ENCODE results near the gene LEF1.
"Not testable (repeated sequence)": the region's sequence is repeated elsewhere in the genome, so short reads cannot be mapped to it uniquely, and the experiment has no call there.

The LEF1 gene

DNA sequence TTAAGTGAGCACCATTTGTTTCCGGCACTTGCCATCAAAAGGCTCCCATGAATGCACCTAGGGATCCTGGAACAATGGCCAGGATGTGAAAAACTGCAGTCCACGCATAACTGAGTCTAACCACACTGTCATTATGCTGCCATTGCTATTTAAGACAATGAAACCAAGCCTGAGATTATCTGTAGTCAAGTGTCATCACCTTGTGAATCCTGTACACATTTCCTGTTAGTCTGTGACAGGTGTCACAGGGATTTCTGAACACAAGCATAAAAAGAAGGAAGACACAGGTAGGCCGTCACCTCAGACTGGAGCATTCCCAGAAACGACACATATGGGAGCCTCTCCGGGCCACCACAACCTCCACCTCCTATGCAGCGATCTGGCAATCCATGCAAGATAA lies 112.3 kb downstream of the LEF1 start:
- DNase-seq, result no peak

- no peak for DNase-seq
Measured at GRCh38 chr4:108055787-108056186, 112.9 kb downstream of the LEF1 start.

DNA sequence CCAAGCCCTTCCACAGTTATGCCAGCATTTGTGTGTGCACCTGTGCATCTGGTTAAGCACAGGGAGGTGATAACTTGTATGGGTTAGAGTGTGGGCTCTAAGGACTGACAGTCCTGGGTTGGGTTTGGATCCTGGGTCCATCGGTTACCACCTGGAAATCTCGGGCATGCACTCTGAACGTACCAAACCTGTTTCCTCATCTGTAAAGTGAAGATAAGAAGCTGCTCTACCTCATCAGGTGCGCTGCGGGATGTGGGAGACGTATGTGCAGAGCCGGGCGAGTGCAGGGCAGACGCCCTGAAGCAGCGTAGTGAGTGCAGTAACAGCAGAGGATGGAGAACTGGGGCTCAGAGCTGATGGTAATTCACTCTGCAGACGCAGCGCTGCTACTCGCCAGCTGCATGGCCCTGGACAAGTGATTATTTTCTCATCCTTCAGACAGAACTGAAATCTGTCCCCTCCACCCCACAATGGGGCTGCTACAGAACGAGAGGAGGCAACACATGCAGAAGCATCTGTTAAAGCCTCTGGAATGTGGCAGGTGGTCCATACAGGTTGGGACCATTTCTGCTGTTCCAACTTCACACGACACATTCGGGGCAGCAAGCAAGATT lies 114.6 kb downstream of the LEF1 start:
- no peak for DNase-seq

DNA sequence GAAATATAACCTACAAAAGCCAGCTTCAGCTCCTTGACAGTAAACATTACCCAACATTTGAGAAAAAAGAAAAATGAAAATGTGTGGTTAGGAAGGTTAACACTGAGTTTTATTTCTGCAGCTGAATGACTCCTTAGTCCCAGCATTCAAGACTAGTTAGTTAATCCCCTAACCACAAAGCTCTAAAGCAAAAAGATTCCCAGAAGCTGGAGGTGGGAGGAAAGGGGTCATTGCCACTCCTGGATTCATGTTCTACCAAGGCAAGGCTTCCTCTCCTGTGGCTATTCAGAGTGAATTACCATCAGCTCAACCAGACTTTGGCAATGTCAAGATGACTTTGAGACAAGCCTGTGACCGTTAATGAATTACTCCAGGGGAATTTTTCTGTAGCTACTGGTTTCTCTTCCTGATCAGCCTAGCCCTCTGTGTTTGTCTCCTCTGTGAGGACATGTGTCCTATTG lies 115.5 kb downstream of the LEF1 start:
- no peak for DNase-seq

GRCh38 chr4:108052558-108053120 lies 116.1 kb downstream of the LEF1 start:
- no peak for DNase-seq

- no peak for DNase-seq
Measured at GRCh38 chr4:108051343-108051742, 117.4 kb downstream of the LEF1 start.

DNA sequence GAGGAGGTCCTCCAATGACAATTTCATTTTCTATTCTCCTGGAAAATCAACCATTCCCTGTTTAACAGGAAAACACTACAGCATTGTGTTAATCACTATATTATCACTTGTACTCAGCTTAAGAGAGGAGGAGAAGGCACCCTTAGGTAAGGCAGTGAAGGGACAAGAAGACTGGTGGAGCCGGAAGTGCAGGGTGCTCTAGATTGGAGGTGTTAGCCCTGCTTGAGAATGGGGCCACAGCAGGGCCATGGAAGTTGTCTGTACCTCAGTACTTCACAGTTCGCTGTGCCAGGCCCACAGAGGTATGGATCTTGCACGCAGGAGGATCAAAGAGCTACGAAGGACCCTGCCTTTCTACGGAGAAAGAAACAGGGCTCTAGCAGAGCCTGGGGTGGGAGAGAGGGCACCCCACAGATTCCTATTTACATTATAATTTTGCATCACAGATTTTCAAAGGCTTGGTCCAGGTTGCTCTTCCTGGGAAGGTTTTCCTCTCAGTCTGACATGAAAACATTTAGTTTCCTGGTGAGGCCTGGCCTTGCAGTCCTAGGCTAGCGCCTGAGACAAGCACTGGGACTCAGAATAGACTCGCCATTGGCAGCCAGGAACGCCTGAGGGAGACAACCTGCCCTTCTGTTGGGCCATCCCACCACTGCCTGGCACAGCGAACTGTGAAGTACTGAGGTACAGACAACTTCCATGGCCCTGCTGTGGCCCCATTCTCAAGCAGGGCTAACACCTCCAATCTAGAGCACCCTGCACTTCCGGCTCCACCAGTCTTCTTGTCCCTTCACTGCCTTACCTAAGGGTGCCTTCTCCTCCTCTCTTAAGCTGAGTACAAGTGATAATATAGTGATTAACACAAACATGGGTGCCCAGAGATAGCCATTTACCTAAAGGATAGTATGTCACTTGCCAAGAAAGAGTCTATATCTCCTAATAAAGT lies 118.3 kb downstream of the LEF1 start:
- DNase-seq, result not testable (repeated sequence)

GRCh38 chr4:108049406-108049805 lies 119.3 kb downstream of the LEF1 start:
- no peak for DNase-seq

- no peak for DNase-seq
Measured at GRCh38 chr4:108048997-108049396, 119.7 kb downstream of the LEF1 start.

- no peak for DNase-seq
Measured at GRCh38 chr4:108048157-108048556, 120.6 kb downstream of the LEF1 start.

GRCh38 chr4:108047199-108047598 lies 121.5 kb downstream of the LEF1 start:
- DNase-seq, result no peak

DNA sequence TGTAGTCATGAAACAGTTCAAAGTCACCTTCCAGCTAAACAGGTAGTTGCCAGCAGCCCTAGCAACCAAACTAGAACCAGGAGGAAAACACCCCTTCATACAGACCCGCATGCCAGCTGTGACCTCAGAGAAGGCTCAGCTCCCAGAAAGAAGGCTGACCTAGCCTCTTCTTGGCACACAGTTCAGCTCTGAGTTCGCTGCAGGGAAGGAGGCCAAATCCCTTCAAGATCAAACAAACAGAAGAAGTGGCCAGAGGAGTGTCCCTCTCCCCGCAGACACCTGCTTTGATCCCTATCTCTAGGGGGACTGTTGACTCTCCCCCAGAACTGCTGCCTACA lies 123.1 kb downstream of the LEF1 start:
- DNase-seq, result no peak

DNA sequence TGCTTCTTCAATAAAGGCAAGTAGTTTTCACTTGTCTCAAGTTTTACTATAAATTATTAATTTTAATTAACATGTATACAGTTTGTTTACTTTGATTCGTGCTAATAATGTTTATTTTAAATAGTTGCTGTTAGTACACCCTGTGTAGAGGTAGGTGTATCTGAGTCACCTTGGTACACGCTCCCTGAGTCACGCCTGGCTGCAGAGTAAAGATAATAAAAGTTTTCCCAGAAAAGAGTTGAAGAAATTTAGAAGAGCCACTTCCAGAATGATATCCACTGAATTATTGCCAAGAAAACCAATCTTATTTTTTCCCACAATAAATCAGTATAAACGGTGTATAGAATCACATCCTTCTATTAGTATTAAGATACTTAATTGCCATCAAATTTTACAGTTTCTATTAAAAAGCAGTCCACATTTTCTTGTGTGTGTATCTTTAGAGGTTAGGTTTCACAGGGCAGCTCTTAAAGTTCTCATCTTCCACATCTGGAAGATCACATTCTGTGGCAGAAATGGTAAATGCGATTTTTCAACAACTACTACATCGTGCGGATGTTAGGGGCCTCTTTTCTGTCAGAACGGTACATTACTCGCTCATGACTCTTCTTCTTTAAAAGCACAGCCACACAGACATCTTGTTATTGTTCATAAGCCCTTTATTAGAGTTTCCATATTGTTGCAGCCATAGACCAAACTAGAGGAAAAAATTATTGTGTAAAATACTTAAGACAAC lies 123.6 kb downstream of the LEF1 start:
- DNase-seq, result no peak

GRCh38 chr4:108043526-108043925 lies 125.2 kb downstream of the LEF1 start:
- DNase-seq, result peak; percentile 40 to 46

GRCh38 chr4:108042927-108043326 lies 125.8 kb downstream of the LEF1 start:
- no peak for DNase-seq

- no peak for DNase-seq
Measured at GRCh38 chr4:108037884-108038283, 130.8 kb downstream of the LEF1 start.

- no peak for DNase-seq
Measured at GRCh38 chr4:108036213-108036612, 132.5 kb downstream of the LEF1 start.

DNA sequence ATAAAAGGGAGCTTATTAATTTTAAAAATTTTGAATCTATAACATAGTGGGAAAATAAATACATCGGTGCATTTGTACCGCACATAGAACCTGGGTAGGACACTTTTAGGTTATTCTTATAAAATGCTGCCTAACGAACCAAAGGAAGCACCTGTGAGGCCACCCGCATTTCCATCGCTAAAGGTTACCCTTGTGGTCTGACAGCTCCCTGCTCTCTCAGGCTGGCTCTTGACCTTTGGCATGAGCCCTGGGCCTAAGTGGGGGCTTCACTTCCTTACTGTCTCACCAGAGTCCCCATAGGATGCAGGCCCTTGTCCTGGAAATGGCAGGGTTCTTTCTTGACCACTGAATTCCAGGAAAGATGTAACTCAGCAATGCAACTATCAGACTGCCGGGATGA lies 133.0 kb downstream of the LEF1 start:
- no peak for DNase-seq

DNA sequence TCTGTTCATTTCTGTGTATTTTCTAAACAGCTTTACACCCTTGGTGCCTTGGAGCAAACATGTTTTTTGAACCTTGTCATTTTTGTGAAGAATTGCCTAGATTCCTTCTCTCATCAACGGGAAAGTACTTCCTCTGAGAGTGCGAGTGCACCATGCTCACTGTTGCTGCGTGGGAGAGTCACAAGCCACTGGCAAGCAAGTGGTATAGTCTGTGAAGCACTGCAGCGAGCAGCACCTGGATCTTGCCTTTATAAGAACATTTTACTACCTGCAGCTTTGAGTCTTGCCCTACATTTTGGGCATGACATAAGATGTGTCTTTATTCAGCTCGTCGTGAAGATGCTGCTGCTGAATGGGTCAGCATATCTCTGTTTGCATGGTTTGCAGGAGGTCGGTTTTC lies 134.2 kb downstream of the LEF1 start:
- no peak for DNase-seq

- DNase-seq, result no peak
Measured at GRCh38 chr4:108033348-108033747, 135.4 kb downstream of the LEF1 start.

DNA sequence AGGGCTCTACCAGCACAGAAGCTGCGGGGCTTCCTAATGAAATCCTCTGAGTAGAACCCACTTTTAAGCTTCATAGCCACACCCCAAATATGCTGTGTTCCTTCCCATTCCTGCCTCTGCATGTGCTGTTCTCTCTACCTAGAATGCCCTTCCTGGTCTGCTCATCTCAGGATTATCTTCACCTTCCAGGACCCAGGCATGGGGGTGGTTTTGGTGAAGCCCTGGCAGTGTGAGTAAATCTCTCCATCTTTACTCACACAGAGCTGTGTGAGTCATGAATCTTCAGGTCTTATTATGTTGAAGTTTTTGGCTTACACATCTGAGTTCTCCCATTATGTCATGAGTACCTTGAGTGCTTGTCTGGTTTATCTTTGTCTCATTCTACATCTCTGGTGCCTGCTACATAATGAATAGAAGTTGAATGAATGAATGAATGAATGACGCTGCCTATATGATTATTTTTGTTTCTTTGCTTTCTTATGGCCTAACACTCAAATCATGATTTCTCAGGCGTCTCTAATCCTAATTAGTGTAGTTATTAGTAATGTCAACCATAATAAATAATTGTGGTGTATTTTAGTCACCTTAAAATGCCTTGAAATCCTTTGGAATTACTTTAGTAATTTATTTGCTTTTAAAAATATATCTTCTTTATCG lies 137.2 kb downstream of the LEF1 start:
- DNase-seq, result no peak

DNA sequence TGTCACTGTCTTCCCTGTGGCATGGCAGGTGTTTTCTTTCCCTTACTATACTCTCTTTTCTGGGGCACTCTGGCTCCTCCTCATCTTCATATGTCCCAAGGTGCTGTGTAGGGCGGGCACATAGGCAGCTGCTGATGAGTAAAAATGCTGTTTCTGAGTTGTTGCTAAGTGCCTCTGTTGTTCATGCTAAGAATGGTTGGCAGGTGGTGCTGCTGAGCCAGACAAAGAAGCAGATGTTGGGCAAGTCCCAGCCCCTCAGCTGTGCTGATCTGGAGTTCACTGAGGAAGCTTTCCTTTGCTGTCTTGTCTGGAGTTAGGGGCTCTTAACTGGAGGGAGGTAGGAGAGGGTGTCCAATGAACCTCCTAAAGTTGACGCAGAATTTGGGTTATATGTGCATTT lies 138.4 kb downstream of the LEF1 start:
- DNase-seq, result peak; percentile 43 to 47

GRCh38 chr4:108029731-108030130 lies 139.0 kb downstream of the LEF1 start:
- no peak for DNase-seq
